Caco-2 (cell line): ENCODE data around the gene ST3GAL2. TPM values are rescaled to one million over a fixed set of nuclear protein-coding genes. Genes with fewer than 3 reads are reported as not detected.
A peak's percentile ranks its signal among the peaks of the same experiment; 100 is the strongest.

Experiments
- BruUV-seq: library from RNA; stranded (reverse); fragments of 400-500 nt; replicated peaks from 2 replicates; lab custom pipeline; 2021; lab: Mats Ljungman, UMichigan
- CTCF ChIA-PET: fragments of 300-600 bp; sonication (Branson Sonifier 250); formaldehyde crosslinking; loops from one replicate; lab custom pipeline; 2022; ENCODE audit warnings: antibody characterized with exemption; lab: Charles Lee
- POLR2A ChIA-PET: fragments of 300-600 bp; sonication (Branson Sonifier 250); formaldehyde crosslinking; loops from one replicate; lab custom pipeline; 2022; ENCODE audit warnings: antibody characterized with exemption; lab: Charles Lee
- DNase-seq, 2 experiments: peaks; one replicate each; pipeline versions ENCODE4 v3.0.0 to v3.0.0-alpha.2; 2020 to 2022
- H3K27me3 ChIP-seq: replicated peaks from 2 replicates; pipeline ENCODE4 v1.6.0; 2011; ENCODE audit warnings: low read length; ENCODE audit not compliant: control insufficient read depth, insufficient read depth
- H3K36me3 ChIP-seq: 2 replicates; pipeline ENCODE4 v1.5.1; 2011; ENCODE audit warnings: low read length; ENCODE audit not compliant: control insufficient read depth, insufficient read depth
- H3K4me1 ChIP-seq: fragments of 250-450 bp; sonication (Bioruptor Pico); 2 replicates; pipeline ENCODE4 v1.5.1; 2020; ENCODE audit warnings: mild to moderate bottlenecking
- H3K4me3 ChIP-seq: 2 replicates; pipeline ENCODE4 v1.5.1; 2011; ENCODE audit warnings: low read depth, mild to moderate bottlenecking, control low read depth, low read length
- H3K9me3 ChIP-seq: fragments of 250-450 bp; sonication (Bioruptor Pico); 2 replicates; pipeline ENCODE4 v1.5.1; 2020; ENCODE audit warnings: mild to moderate bottlenecking, moderate library complexity
- H3K27ac Mint-ChIP-seq: one replicate; pipeline ENCODE4 v1.8.0; 2022; ENCODE audit warnings: mixed read lengths; ENCODE audit not compliant: unreplicated experiment
- H3K27me3 Mint-ChIP-seq: one replicate; pipeline ENCODE4 v1.8.0; 2022; ENCODE audit warnings: mixed read lengths; ENCODE audit not compliant: insufficient read depth, unreplicated experiment
- H3K36me3 Mint-ChIP-seq: one replicate; pipeline ENCODE4 v1.8.0; 2022; ENCODE audit warnings: mild to moderate bottlenecking, mixed read lengths; ENCODE audit not compliant: insufficient read depth, unreplicated experiment
- H3K4me1 Mint-ChIP-seq: one replicate; pipeline ENCODE4 v1.8.0; 2022; ENCODE audit warnings: low read depth, mixed read lengths; ENCODE audit not compliant: unreplicated experiment
- H3K4me3 Mint-ChIP-seq: one replicate; pipeline ENCODE4 v1.8.0; 2022; ENCODE audit warnings: mild to moderate bottlenecking, moderate library complexity, mixed read lengths; ENCODE audit not compliant: unreplicated experiment
- H3K9me3 Mint-ChIP-seq: one replicate; pipeline ENCODE4 v1.8.0; 2022; ENCODE audit warnings: mixed read lengths; ENCODE audit not compliant: unreplicated experiment
- intact Hi-C: fragments of 100-400 bp; cut with micrococcal nuclease; formaldehyde crosslinking; loops from one replicate; pipeline ENCODE4 v1.10.0; 2022; ENCODE audit not compliant: unreplicated experiment
- total RNA-seq: library from RNA; stranded (reverse); gene quantifications from 2 replicates; pipeline ENCODE4 v1.2.3, GENCODE V29; 2022
- TF ChIP-seq, protein P1 (sequence below), 2 experiments: fragments of 200-600 bp in 1 of 2; IDR thresholded peaks; 1 replicate in 1 of 2; 2 replicates in 1 of 2; pipeline versions ENCODE4 v1.5.1 to v1.8.0; 2011 to 2022; ENCODE audit warnings: antibody characterized with exemption in 1 of 2, control low read depth in 1 of 2, inconsistent platforms in 1 of 2, low read depth in 1 of 2, low read length in 1 of 2, mild to moderate bottlenecking in 1 of 2, moderate library complexity in 1 of 2; ENCODE audit not compliant: insufficient read depth in 1 of 2, severe bottlenecking in 1 of 2, unreplicated experiment in 1 of 2

ST3GAL2 gene
- total RNA-seq, 1 experiment from 2014 or later = 31.1 TPM

DNA sequence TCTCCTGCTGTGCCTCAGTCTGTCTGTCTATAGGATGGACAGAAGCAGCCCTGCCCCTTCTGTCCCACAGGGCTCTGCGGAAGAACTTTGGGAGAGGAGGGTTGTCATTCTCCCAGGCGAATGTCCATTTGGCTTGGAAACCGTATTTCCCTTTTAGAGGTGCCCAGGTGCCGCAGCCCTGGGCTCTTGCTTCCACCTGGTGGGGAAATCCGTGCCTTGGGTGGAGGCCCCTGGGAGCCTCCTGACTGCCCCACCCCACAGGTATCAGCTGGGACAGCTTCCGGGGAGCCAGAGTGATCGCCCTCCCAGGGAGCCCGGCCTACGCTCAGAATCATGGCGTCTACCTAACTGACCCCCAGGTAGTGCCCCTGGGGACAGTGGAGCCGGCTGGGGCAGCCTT is 28.2 kb upstream of the ST3GAL2 start:
- Mint-ChIP-seq H3K27me3 (no peaks in the 10 kb centered on the region), H3K27ac (peak overlapping the region; percentile 6), H3K4me3 (no peak overlapping the region), H3K4me1 (peaks cover 7% of the 10 kb centered on the region), H3K9me3 (no peaks in the 10 kb centered on the region), H3K36me3 (peaks cover 5% of the 10 kb centered on the region)
- peak in 1 of 2 experiments; percentile 36 for DNase-seq
- intact Hi-C loops = no loop called here
- H3K4me3 ChIP-seq = no peak overlapping the region
- no TSS peak for BruUV-seq
- 0 out of 2 replicates have a peak, but pooled peaks cover 3% of the 10 kb centered on the region for H3K36me3 ChIP-seq
- H3K27me3 ChIP-seq = no peaks in the 10 kb centered on the region
- POLR2A ChIA-PET = interaction anchor here (1.8 kb wide), 1 partner anchor 86 kb away, joined by 6 read pairs; no protein-coding TSS in a partner anchor
- CTCF ChIA-PET = interaction anchor here (0.6 to 1.8 kb wide), 5 partner anchors 13 to 147 kb away, joined by 3 to 6 read pairs (median 3); no protein-coding TSS in a partner anchor
- H3K4me1 ChIP-seq = peaks cover 8% of the 10 kb centered on the region; the same call in 1 of the 2 replicates
- H3K9me3 ChIP-seq = no peaks in the 10 kb centered on the region
- TF ChIP-seq, protein P1, sequence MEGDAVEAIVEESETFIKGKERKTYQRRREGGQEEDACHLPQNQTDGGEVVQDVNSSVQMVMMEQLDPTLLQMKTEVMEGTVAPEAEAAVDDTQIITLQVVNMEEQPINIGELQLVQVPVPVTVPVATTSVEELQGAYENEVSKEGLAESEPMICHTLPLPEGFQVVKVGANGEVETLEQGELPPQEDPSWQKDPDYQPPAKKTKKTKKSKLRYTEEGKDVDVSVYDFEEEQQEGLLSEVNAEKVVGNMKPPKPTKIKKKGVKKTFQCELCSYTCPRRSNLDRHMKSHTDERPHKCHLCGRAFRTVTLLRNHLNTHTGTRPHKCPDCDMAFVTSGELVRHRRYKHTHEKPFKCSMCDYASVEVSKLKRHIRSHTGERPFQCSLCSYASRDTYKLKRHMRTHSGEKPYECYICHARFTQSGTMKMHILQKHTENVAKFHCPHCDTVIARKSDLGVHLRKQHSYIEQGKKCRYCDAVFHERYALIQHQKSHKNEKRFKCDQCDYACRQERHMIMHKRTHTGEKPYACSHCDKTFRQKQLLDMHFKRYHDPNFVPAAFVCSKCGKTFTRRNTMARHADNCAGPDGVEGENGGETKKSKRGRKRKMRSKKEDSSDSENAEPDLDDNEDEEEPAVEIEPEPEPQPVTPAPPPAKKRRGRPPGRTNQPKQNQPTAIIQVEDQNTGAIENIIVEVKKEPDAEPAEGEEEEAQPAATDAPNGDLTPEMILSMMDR (IDR thresholded peaks at IDR 0.05; ENCODE audit: insufficient read depth in 1 of 2, low read depth in 1 of 2, low read length in 1 of 2, severe bottlenecking in 1 of 2, unreplicated experiment in 1 of 2) = peak in 1 of 2 experiments; percentile 40

DNA sequence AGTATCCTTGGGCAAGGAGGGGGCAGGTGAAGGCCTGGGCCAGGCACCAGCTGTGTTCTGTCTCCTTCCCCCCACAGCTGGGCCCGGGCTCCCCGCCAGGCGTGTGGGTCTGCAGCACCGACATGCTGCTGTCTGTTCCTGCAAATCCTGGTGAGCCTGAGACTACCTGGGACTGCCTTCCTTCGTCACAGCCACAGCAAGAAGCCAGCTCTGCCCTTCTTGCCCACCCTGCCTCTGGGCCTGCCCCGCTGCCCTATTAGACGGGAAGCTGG is 27.8 kb upstream of the ST3GAL2 start:
- intact Hi-C loops = no loop called here
- no TSS peak for BruUV-seq
- CTCF ChIA-PET = interaction anchor here (0.6 to 1.5 kb wide), 4 partner anchors 76 to 147 kb away, joined by 3 to 4 read pairs (median 3); no protein-coding TSS in a partner anchor
- Mint-ChIP-seq H3K36me3 (peaks cover 5% of the 10 kb centered on the region), H3K4me1 (peaks cover 7% of the 10 kb centered on the region), H3K27me3 (no peaks in the 10 kb centered on the region), H3K27ac (no peak overlapping the region), H3K4me3 (no peak overlapping the region), H3K9me3 (no peaks in the 10 kb centered on the region)
- TF ChIP-seq, protein P1 (IDR thresholded peaks at IDR 0.05; ENCODE audit: insufficient read depth in 1 of 2, low read depth in 1 of 2, low read length in 1 of 2, severe bottlenecking in 1 of 2, unreplicated experiment in 1 of 2) = no peak
- H3K36me3 ChIP-seq = 0 out of 2 replicates have a peak, but pooled peaks cover 3% of the 10 kb centered on the region
- POLR2A ChIA-PET = interaction anchor here (1.8 kb wide), 1 partner anchor 86 kb away, joined by 6 read pairs; no protein-coding TSS in a partner anchor
- H3K27me3 ChIP-seq = no peaks in the 10 kb centered on the region
- no peaks in the 10 kb centered on the region for H3K9me3 ChIP-seq
- no peak for DNase-seq
- H3K4me1 ChIP-seq = peaks cover 8% of the 10 kb centered on the region; the same call in 1 of the 2 replicates
- no peak overlapping the region for H3K4me3 ChIP-seq

DNA sequence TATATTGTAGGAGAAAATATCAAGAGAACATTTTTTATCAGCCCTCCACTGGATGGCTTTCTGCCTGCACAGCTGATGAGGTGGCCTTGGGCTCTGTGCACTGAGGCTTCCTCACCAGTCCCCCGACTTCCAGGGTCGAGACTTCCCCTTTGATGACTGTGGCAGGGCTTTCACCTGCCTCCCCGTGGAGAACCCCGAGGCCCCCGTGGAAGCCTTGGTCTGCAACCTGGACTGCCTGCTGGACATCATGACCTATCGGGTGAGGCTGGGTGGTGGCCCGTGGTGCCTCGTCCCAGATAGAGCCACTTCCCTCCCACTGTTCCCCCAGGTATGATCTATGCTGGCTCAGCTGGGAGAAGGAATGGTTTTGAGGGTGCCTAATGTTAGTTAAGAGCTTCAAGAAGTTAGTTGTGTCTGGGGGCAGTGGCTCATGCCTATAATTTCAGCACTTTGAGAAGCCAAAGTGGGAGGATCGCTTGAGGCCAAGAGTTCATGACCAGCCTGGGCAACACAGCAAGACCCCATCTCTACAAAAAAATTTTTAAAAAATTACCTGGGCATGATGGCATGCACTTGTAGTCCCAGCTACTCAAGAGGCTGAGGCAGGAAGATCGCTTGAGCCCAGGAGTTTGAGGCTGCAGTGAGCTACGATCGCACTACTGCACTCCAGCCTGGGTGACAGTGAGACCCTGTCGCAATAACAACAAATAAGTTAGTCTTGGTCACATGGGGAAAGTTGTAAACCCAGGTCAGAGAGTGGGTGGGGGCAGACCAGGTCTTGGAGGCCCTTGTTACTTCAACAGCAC is 27.3 kb upstream of the ST3GAL2 start:
- POLR2A ChIA-PET = interaction anchor here (1.8 kb wide), 1 partner anchor 85 kb away, joined by 6 read pairs; no protein-coding TSS in a partner anchor

More for the DNA sequence above, 27.3 kb upstream of the ST3GAL2 start:
- H3K4me3 ChIP-seq = no peak overlapping the region
- Mint-ChIP-seq H3K4me3 (no peak overlapping the region), H3K4me1 (peaks cover 7% of the 10 kb centered on the region), H3K27me3 (no peaks in the 10 kb centered on the region), H3K9me3 (no peaks in the 10 kb centered on the region), H3K27ac (no peak overlapping the region), H3K36me3 (peaks cover 5% of the 10 kb centered on the region)
- no peaks in the 10 kb centered on the region for H3K9me3 ChIP-seq
- 0 out of 2 replicates have a peak, but pooled peaks cover 3% of the 10 kb centered on the region for H3K36me3 ChIP-seq
- intact Hi-C loops = no loop called here
- BruUV-seq = no TSS peak
- DNase-seq = no peak
- TF ChIP-seq, protein P1 (IDR thresholded peaks at IDR 0.05; ENCODE audit: insufficient read depth in 1 of 2, low read depth in 1 of 2, low read length in 1 of 2, severe bottlenecking in 1 of 2, unreplicated experiment in 1 of 2) = no peak
- CTCF ChIA-PET = interaction anchor here (0.6 to 1.5 kb wide), 4 partner anchors 25 to 148 kb away, joined by 3 to 4 read pairs (median 3); no protein-coding TSS in a partner anchor
- H3K27me3 ChIP-seq = no peaks in the 10 kb centered on the region
- H3K4me1 ChIP-seq = peaks cover 7% of the 10 kb centered on the region; the same call in 1 of the 2 replicates
